Measurements from ENCODE around the gene ARL4D.

DNA sequence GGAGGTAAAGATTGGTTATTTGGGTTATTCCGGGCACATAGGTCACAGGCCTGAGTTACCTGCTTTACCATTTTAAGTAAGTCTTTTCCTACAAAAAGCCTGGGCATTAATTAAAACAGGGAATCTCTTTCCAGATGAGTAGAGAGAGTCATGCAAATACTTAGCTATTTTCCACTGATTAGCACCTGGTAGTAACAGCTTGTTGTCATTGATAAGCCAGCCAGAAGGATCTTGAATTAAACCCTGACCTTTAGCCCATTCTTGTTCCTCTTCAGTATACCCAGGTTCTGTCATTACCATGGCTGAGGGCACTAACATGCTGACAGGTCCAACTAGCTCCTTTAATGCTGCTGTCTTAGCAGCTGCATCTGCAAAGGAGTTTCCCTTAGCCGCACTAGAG is 44.4 kb upstream of the ARL4D start:
- TF ChIP-seq, protein P1, sequence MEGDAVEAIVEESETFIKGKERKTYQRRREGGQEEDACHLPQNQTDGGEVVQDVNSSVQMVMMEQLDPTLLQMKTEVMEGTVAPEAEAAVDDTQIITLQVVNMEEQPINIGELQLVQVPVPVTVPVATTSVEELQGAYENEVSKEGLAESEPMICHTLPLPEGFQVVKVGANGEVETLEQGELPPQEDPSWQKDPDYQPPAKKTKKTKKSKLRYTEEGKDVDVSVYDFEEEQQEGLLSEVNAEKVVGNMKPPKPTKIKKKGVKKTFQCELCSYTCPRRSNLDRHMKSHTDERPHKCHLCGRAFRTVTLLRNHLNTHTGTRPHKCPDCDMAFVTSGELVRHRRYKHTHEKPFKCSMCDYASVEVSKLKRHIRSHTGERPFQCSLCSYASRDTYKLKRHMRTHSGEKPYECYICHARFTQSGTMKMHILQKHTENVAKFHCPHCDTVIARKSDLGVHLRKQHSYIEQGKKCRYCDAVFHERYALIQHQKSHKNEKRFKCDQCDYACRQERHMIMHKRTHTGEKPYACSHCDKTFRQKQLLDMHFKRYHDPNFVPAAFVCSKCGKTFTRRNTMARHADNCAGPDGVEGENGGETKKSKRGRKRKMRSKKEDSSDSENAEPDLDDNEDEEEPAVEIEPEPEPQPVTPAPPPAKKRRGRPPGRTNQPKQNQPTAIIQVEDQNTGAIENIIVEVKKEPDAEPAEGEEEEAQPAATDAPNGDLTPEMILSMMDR (IDR thresholded peaks at IDR 0.05), result no peak
- TF ChIP-seq EZH2 (IDR thresholded peaks at IDR 0.05; ENCODE audit: borderline replicate concordance, insufficient read depth, low read depth, low read length, poor library complexity, severe bottlenecking), result no peak
